ENCODE measurements around the gene NIPAL3.

NIPAL3 gene

DNA sequence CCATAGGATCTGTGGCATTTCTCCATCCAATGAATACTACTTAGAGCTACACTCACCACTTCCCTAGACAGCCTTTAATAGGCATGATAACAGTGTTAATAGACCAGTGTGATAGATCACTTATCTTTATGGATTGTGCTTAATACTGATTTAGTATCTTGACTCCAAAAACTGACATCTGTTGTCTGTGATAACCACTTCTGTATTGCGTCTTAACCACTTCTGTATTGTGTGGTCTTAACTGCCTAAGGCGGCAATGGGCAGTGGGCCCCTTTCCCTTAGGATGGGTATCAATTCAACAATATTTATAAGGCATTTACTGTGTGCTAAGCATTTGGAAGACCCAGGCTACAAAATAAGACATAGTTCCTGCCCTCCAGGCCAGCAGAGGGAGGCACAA lies 55.0 kb downstream of the NIPAL3 start:
- H3K27me3 ChIP-seq (ENCODE audit: control insufficient read depth, insufficient read depth, low read length), result no peaks in the 10 kb centered on the region
- H2AFZ ChIP-seq, result no peak overlapping the region
- H3K79me2 ChIP-seq, result no peaks in the 10 kb centered on the region
- no peak overlapping the region for H3K4me2 ChIP-seq (ENCODE audit: low read length)
- TF ChIP-seq, protein P1, sequence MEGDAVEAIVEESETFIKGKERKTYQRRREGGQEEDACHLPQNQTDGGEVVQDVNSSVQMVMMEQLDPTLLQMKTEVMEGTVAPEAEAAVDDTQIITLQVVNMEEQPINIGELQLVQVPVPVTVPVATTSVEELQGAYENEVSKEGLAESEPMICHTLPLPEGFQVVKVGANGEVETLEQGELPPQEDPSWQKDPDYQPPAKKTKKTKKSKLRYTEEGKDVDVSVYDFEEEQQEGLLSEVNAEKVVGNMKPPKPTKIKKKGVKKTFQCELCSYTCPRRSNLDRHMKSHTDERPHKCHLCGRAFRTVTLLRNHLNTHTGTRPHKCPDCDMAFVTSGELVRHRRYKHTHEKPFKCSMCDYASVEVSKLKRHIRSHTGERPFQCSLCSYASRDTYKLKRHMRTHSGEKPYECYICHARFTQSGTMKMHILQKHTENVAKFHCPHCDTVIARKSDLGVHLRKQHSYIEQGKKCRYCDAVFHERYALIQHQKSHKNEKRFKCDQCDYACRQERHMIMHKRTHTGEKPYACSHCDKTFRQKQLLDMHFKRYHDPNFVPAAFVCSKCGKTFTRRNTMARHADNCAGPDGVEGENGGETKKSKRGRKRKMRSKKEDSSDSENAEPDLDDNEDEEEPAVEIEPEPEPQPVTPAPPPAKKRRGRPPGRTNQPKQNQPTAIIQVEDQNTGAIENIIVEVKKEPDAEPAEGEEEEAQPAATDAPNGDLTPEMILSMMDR (IDR thresholded peaks at IDR 0.05), result no peak
- H3K9ac ChIP-seq, result no peak overlapping the region
- H3K9me3 ChIP-seq (ENCODE audit: control insufficient read depth, low read length), result no peaks in the 10 kb centered on the region
- H3K4me1 ChIP-seq, result no peaks in the 10 kb centered on the region
- no peaks in the 10 kb centered on the region for H3K36me3 ChIP-seq (ENCODE audit: control insufficient read depth, insufficient read depth, low read length)
- no peak overlapping the region for H3K27ac ChIP-seq
- no peak overlapping the region for H3K4me3 ChIP-seq (ENCODE audit: low read depth, low read length)

DNA sequence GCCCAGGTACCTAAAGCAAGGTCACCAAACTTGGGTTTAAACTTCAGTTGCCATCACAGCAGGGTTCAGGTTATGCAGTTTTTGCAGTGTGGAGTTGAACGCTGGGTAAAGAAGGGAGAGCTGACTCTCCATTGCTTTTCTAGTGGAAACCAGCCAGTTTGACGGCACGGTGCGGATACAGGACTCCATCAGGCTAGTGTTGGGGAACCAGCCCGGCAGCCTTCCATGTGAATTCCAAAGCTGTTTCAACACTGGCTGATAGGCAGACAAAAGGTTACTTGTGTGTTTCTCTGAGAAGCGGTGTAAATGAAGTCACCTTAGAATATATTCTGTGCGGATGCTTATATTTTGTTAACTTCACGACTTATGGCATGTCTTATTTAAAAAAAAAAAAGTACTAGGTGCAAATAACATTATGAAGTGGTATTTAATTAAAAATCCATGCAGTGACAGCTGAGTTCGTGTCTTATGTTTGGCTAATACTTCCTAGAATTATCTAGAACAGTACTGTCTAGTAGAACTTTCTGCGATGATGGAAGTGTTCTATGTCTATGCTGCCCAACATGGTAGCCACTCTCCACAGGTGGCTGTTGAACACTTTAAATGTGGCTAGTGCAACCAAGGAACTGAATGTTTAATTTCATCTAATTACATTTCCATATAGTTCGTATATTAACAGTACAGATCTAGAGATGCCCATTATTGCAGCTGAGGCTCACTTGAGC lies 57.1 kb downstream of the NIPAL3 start:
- Histone ChIP-seq H3K9ac (no peak overlapping the region), H3K4me1 (no peaks in the 10 kb centered on the region), H3K4me2 (ENCODE audit: low read length) (no peak overlapping the region), H3K9me3 (ENCODE audit: control insufficient read depth, low read length) (no peaks in the 10 kb centered on the region), H3K79me2 (no peaks in the 10 kb centered on the region), H3K27ac (no peak overlapping the region), H3K4me3 (ENCODE audit: low read depth, low read length) (no peak overlapping the region), H3K27me3 (ENCODE audit: control insufficient read depth, insufficient read depth, low read length) (no peaks in the 10 kb centered on the region), H2AFZ (no peak overlapping the region), H3K36me3 (ENCODE audit: control insufficient read depth, insufficient read depth, low read length) (no peaks in the 10 kb centered on the region)
- TF ChIP-seq, protein P1 (IDR thresholded peaks at IDR 0.05), result no peak

DNA sequence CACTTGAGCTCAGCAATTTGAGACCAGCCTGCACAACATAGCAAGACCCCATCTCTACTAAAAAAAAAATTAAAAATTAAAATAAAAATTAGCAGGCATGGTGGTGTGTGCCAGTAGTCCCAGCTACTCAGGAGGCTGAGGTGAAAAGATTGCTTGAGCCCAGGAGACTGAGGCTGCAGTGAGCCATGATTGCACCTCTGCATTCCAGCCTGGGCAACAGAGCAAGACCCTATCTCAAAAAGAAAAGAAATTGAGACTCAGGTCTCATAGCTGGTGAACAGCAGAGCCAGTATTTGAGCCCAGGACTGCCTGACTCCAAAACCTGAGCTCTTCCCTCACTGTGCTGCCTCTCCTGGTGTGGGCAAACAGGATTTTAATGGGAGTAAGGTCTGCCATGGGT lies 58.6 kb downstream of the NIPAL3 start:
- no peaks in the 10 kb centered on the region for H3K9me3 ChIP-seq (ENCODE audit: control insufficient read depth, low read length)
- H3K4me3 ChIP-seq (ENCODE audit: low read depth, low read length), result no peak overlapping the region
- H3K36me3 ChIP-seq (ENCODE audit: control insufficient read depth, insufficient read depth, low read length), result no peaks in the 10 kb centered on the region
- no peaks in the 10 kb centered on the region for H3K27me3 ChIP-seq (ENCODE audit: control insufficient read depth, insufficient read depth, low read length)
- no peak overlapping the region for H3K9ac ChIP-seq
- no peak overlapping the region for H3K27ac ChIP-seq
- no peaks in the 10 kb centered on the region for H3K79me2 ChIP-seq
- H2AFZ ChIP-seq, result no peak overlapping the region
- no peaks in the 10 kb centered on the region for H3K4me1 ChIP-seq
- TF ChIP-seq, protein P1 (IDR thresholded peaks at IDR 0.05), result no peak
- H3K4me2 ChIP-seq (ENCODE audit: low read length), result no peak overlapping the region

DNA sequence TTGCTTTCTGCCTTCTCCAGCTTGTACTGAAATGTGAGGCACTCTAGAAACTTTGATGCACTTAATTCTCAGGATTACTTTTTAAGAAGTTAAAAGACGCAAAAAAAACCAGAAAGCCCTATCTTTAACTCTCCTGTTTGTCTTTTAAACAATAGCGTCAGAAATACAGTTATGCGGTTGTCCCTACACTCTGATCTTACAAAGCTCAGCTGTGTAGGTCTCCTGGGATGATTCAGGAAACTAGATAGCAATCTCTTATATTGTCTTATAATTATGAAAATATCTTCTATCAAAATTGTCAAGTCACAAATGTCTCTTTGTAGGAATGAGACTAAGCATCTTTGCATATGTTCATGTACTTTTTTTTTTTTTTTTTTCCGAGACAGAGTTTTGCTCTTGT lies 60.1 kb downstream of the NIPAL3 start:
- H3K27ac ChIP-seq, result no peak overlapping the region
- H2AFZ ChIP-seq, result no peak overlapping the region
- no peaks in the 10 kb centered on the region for H3K36me3 ChIP-seq (ENCODE audit: control insufficient read depth, insufficient read depth, low read length)
- no peak overlapping the region for H3K4me2 ChIP-seq (ENCODE audit: low read length)
- no peak overlapping the region for H3K9ac ChIP-seq
- no peaks in the 10 kb centered on the region for H3K27me3 ChIP-seq (ENCODE audit: control insufficient read depth, insufficient read depth, low read length)
- H3K4me3 ChIP-seq (ENCODE audit: low read depth, low read length), result no peak overlapping the region
- no peaks in the 10 kb centered on the region for H3K4me1 ChIP-seq
- H3K9me3 ChIP-seq (ENCODE audit: control insufficient read depth, low read length), result no peaks in the 10 kb centered on the region
- TF ChIP-seq, protein P1 (IDR thresholded peaks at IDR 0.05), result no peak
- no peaks in the 10 kb centered on the region for H3K79me2 ChIP-seq

DNA sequence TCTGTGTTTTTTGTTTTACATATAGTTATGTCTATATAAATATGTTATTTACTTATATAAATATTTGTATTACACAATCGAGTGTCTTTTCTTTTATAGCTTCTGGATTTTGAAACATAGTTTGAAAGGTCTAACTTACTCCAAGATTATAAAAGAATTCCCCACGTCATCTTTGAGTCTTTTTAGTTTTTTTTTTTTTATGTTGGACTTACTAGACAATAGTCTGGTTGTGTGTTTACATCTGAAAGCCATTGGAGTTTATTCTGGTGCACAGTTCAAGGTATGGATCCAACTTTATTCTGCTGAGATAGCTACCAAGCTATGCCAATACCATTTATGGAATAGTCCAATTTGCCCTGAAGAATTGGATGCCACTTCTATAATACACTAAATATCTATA lies 61.0 kb downstream of the NIPAL3 start:
- H3K27ac ChIP-seq, result no peak overlapping the region
- no peak overlapping the region for H3K4me2 ChIP-seq (ENCODE audit: low read length)
- no peaks in the 10 kb centered on the region for H3K9me3 ChIP-seq (ENCODE audit: control insufficient read depth, low read length)
- H3K9ac ChIP-seq, result no peak overlapping the region
- H3K79me2 ChIP-seq, result no peaks in the 10 kb centered on the region
- TF ChIP-seq, protein P1 (IDR thresholded peaks at IDR 0.05), result no peak
- no peaks in the 10 kb centered on the region for H3K36me3 ChIP-seq (ENCODE audit: control insufficient read depth, insufficient read depth, low read length)
- H3K4me1 ChIP-seq, result no peaks in the 10 kb centered on the region
- H3K27me3 ChIP-seq (ENCODE audit: control insufficient read depth, insufficient read depth, low read length), result no peaks in the 10 kb centered on the region
- H2AFZ ChIP-seq, result no peak overlapping the region
- no peak overlapping the region for H3K4me3 ChIP-seq (ENCODE audit: low read depth, low read length)

All from parathyroid adenoma (tissue), 2 donors.